Omental fat pad (tissue), 4 donors: ENCODE data around the gene CEP85. TPM values are rescaled to one million over a fixed set of nuclear protein-coding genes. Genes with fewer than 3 reads are reported as not detected.
A peak's percentile ranks its signal among the peaks of the same experiment; 100 is the strongest.

Experiments
- ATAC-seq: fragments of 150-250 bp; one replicate; pipeline ENCODE4 v1.9.1; 2016; ENCODE audit warnings: mild to moderate bottlenecking, moderate library complexity; ENCODE audit not compliant: low FRiP score
- DNase-seq: peaks from one replicate; pipeline ENCODE4 v3.0.0-alpha.2; 2019; ENCODE audit warnings: low spot score
- CTCF ChIP-seq, 3 donors: fragments of 450-650 bp; IDR thresholded peaks; one replicate each; pipeline ENCODE4 v1.5.1; 2016 to 2017; ENCODE audit warnings: antibody characterized with exemption in 3 of 3, mild to moderate bottlenecking in 3 of 3, moderate library complexity in 2 of 3
- total RNA-seq, 4 donors: library from RNA; depleted of rRNA; stranded (reverse); fragments of >200 nt; gene quantifications; one replicate each; pipeline ENCODE4 v1.1.0, GENCODE V29; 2016

Gene CEP85
- total RNA-seq, 4 donors from 2014 or later: 4.3 to 6.1 (median 5.3) TPM

GRCh38 chr1:26317612-26318337 lies 83.8 kb downstream of the CEP85 start, which contains the start of gene CD52:
TSS of gene CD52 (plus strand) at chr1:26317958. CDS start at chr1:26318018, 60 bp downstream.
- TF ChIP-seq CTCF (IDR thresholded peaks at IDR 0.05): no peak

GRCh38 chr1:26318338-26319064 lies 84.5 kb downstream of the CEP85 start:
- no peak for ATAC-seq
- DNase-seq: no peak
- TF ChIP-seq CTCF (IDR thresholded peaks at IDR 0.05): no peak

More at GRCh38 chr1:26317612-26318337, 83.8 kb downstream of the CEP85 start, which contains the start of gene CD52:
- DNase-seq (no peak), ATAC-seq (no peak)

GRCh38 chr1:26320896-26321295 lies 86.9 kb downstream of the CEP85 start:
- DNase-seq: no peak
- ATAC-seq: peak; percentile 29
- TF ChIP-seq CTCF (IDR thresholded peaks at IDR 0.05): no peak

- peak; percentile 99 for DNase-seq
- peak in 2 of 3 donors; percentile 48 to 69 for TF ChIP-seq CTCF (IDR thresholded peaks at IDR 0.05)
- ATAC-seq: peak; percentile 90
Measured at GRCh38 chr1:26321315-26322041, 87.5 kb downstream of the CEP85 start.

- no peak for DNase-seq
- ATAC-seq: no peak
- TF ChIP-seq CTCF (IDR thresholded peaks at IDR 0.05): no peak
Measured at GRCh38 chr1:26322042-26322331, 88.0 kb downstream of the CEP85 start.

- DNase-seq: no peak
- TF ChIP-seq CTCF (IDR thresholded peaks at IDR 0.05): no peak
- ATAC-seq: no peak
Measured at GRCh38 chr1:26323382-26323781, 89.4 kb downstream of the CEP85 start.
